HG02885 (cell line): ENCODE measurements around the gene FAT3.

Experiments
- ATAC-seq: cut with Tn5 transposase; IDR thresholded peaks from one replicate; pipeline ENCODE4 v1.9.1; 2021; ENCODE audit warnings: mild to moderate bottlenecking; ENCODE audit not compliant: unreplicated experiment, poor library complexity

Gene FAT3

DNA sequence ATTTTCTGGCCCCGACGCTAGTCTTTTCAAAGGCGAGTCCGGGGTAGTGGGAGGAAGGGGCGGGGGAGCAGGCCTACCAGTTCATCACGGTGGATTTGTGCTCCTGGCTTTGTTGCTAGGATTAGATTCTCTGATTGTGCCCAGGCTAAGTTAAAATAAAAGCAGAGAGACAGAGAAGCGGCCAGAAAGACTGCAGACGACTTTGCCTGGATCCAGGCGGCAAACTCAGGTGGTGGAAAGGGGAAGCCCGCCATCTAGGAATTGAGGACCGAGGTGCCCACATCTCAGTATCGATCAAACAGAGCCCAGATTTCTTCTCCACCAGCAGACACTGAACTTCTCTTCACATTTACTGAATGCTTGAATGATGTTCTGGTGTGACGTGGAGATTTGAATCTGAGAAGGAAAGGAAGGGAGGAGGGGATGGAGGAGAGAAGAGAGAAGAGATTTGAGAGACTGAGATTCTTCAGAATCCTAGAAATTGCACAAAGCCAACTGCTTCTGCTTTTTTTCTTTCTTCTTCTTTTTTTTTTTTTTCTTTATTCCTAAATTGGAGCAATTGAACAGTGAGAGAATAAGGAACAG lies 2.7 kb downstream of the FAT3 start:
- no peak for ATAC-seq

DNA sequence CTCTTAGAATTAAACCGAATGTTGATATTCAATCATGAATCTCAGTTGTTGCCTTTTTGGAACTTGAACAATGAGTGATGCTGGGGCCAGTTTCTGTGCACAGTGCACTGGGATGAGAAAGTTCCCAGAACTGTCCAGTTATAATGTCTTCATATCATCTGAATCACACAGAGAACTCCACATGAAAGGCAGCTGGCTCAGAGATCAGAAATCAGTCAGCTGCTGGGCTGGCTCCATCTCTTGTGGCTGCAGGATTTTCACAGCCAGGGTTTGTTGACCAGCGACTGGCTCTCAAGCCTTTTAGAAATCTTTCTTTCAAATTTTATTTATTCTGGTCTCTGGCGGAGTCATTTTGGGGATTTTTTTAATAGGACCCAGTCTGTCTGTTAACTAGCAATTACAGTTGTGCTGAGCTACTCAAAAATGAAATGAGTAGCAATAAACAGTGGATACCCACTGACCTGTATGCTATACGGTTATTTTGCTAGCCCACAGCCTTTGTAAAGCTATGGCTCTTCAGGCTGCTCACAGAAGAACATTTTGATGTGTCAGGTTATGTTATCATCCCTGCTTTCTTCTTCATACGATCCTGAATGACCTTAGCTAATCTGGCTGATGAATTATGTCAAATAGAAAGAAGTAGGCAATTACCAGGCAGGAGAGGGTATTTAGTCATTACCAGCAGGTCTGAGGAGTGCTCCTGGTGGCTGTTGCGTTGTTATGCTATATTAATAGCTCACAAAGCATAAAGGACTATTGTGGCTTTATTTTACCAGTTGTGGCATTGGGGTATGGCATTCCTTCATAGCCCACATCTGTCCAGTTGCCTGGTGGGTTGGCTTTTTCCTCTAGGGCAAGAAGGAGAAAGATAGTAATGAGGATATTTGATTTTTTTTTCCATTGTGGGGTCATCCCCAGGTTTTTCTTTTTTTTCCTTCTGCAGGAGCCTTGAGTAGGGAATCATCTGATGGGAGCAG lies 3.6 kb downstream of the FAT3 start:
- no peak for ATAC-seq

DNA sequence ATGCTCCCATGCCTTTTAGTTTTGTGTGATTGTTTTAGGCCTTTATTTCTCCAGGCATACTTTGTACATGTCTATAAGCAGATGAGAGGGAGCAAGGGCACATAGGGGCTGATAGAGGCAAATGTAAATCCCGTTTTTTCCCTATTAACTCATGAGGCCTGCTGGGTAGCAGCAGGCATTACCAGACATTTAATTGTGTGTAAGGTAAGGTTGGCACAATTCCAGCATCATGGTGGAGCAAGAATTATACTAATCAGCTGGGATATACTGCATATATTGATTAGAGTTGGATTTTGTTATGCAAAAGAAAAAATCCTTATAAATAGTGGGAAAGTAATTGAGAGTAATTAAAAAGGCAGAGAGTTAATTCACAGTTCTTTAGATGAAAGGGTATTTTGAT lies 12.2 kb downstream of the FAT3 start:
- no peak for ATAC-seq

- ATAC-seq: no peak
Observed at GRCh38 chr11:92240916-92241315, 16.3 kb downstream of the FAT3 start.

DNA sequence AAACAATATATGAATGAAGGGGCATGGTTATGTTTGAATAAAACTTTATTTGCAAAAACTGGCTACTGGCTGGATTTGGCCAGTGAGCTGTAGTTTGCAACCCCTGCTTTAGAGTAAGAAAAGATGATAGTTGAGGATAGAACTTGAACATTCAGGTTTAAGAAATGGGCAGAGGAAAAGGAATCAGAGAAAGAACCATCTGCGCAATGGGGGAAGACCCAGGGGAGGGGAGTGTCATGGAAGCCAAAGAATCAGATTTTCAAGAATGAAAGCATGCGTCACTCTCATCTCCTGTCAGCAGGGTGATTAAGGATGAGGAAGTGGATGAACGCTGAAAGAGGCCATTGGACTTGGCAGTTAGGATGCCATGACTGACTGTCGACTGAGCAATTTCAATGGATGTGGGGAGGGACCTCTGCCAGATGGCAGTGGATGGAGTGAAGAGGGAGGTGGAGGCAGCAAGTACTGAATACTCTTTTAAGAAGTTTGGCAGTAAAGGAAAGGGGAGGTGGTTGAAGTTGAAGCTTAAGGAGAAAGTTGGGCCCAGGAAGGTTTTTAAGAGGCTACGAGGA lies 21.2 kb downstream of the FAT3 start:
- ATAC-seq: no peak

- ATAC-seq: no peak
Observed at GRCh38 chr11:92246630-92247029, 22.0 kb downstream of the FAT3 start.

GRCh38 chr11:92249156-92249753 lies 24.6 kb downstream of the FAT3 start:
- ATAC-seq: no peak

DNA sequence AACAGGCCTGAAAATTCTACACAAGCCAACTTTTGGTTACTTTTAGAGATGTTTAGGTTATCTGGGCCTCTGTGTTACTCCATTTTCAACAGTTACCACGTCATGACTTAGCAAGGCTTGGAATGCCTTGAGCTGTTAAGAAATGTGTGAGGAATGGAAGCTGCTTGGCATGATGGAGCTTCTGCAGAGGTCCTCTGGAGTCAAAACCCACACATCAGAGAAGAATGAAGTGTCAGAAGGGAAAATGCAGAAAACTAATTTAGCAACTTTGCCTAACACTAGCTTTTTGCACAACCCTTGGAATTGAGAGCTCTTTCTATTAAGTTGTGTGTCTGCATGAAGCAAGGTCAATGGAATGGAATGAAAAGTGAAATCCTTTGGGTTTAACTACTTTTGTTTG lies 27.4 kb downstream of the FAT3 start:
- ATAC-seq: no peak

GRCh38 chr11:92253421-92253820 lies 28.8 kb downstream of the FAT3 start:
- no peak for ATAC-seq

DNA sequence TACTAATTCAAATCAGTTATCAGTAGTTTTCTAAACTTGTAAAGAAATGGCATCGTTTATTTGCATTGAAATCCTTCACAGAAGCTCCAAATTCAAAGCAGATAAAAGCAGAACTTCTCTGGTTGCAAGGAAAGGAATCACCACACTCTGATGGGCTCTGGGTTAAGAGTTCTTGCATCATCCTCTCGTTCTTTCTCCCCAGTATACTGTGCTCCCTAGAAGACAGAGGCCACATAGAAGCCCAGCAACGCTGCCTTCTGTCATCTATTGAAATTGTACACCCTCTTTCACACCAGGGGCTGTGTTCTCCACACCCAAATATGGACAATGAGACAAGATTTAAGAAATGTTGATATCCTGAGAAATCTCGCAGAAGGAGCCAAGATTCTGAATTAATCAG lies 29.3 kb downstream of the FAT3 start:
- no peak for ATAC-seq

- no peak for ATAC-seq
Observed at GRCh38 chr11:92257536-92257935, 32.9 kb downstream of the FAT3 start.

DNA sequence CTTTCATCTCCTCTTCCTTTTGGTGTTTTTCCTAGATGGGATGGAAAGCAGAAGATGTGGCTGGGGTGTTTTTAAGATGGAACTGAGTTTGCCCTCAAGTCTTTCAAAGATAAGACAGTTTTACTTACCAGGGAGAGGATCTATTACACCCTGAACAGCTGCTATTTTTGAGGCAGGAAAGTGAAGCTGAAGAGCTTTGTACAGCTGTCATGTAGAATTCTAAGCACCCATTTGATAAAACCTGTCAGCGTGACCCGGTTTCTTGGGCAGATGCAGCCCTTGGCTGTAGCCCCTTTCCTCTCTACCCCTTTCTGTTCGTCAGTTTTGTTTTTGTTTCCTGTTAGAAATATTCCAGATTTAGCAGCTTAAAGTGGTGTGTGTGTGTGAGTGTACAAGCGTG lies 35.2 kb downstream of the FAT3 start:
- no peak for ATAC-seq

- no peak for ATAC-seq
Observed at GRCh38 chr11:92264350-92264749, 39.7 kb downstream of the FAT3 start.

DNA sequence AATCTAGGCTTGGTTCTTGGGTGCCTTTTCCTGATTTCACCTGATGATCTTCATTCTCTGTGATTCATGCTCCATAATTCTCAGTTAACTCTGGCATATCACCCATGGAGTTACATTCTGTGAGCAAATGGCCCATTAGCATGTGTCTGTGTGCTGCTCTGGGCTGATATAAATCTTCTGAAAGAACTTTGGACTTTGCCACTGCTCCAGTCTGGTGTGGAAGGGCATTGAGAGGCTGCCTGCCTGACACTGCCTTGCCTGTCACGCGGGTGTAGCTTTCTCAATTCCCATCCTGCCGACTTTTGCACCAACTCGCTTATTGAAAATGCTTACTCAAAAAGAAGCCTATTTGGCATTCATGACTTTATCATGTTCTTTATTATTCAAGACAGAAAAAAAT lies 42.2 kb downstream of the FAT3 start:
- no peak for ATAC-seq

- no peak for ATAC-seq
Observed at GRCh38 chr11:92267278-92267677, 42.7 kb downstream of the FAT3 start.

GRCh38 chr11:92267968-92268367 lies 43.4 kb downstream of the FAT3 start:
- no peak for ATAC-seq

DNA sequence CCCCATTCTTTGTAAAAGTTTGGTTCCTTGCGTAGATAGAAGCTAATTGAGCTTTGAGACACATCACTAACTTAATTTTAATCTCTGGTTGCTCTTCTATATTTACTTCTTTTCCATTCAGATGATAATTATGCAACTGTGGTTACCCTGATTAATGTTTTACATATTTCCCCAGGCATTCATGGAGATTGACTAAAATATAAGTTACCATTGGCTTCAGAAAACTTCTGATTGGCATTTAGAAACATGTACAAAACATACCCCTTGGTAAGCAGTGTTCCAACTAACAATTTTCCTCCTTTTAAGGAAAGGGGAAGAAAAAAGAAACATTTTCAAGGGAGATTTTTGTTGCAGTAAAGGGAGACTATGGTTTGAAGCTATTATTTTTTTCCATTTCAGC lies 43.9 kb downstream of the FAT3 start:
- ATAC-seq: no peak

DNA sequence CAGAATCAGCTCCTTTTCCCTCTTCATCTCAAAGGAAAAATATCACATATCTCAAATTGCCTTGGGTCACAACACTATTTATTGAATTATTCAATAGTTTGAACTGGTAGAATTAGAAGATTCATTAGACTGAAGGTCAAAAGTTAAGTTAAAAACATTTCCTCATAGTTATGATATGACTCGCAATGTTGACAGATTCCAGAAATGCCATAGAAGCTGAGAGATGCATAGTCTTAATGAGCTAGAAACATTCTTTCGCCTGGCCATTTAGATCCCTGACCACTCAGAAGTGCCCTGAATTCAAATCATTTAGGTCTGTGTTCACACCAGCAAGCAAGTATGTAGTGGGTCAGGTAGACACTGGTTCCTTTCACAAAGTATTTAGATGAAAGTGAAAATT lies 44.4 kb downstream of the FAT3 start:
- ATAC-seq: no peak

GRCh38 chr11:92269841-92270240 lies 45.2 kb downstream of the FAT3 start:
- no peak for ATAC-seq

DNA sequence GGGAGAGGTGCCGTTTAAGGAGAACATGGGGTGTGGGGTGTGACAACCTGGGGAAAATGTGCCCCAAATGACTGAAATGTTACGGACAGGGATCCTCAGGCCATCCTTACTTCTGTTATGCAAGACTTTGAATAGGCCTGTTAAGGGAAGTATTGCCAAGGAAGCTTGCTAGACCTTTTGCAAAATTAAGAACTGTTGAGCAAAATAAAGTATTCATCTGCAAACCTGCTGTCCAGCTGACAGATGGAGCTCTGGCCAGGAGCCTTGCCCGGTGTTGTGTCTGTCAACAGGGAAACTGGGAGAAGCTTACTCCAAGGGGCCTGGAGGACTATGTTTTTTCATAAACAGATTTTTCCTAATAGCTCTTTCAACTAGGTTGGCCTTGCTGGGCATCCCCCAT lies 48.0 kb downstream of the FAT3 start:
- no peak for ATAC-seq
